Measurements from ENCODE around the gene C20orf96.

DNA sequence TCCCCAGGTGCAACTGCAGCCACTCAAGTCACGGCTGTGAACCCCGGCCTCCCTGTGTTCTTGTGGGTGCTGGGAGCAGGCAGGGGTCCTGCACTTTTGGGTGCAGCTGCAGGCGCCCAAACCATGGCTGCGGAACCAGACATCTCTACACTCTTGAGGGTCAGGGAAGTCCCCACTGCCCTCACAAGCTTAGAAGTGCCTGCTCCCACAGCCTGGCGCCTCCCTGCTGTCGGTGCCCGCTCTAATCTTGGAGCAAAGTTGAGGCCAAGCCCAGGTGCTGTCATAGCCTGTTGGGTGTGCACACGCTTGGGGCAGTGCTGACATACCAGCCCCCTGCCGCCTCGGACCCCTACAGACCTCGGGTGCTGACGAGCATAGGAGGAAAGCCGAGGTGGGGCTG lies 26.8 kb downstream of the C20orf96 start:
- TF ChIP-seq, protein P1, sequence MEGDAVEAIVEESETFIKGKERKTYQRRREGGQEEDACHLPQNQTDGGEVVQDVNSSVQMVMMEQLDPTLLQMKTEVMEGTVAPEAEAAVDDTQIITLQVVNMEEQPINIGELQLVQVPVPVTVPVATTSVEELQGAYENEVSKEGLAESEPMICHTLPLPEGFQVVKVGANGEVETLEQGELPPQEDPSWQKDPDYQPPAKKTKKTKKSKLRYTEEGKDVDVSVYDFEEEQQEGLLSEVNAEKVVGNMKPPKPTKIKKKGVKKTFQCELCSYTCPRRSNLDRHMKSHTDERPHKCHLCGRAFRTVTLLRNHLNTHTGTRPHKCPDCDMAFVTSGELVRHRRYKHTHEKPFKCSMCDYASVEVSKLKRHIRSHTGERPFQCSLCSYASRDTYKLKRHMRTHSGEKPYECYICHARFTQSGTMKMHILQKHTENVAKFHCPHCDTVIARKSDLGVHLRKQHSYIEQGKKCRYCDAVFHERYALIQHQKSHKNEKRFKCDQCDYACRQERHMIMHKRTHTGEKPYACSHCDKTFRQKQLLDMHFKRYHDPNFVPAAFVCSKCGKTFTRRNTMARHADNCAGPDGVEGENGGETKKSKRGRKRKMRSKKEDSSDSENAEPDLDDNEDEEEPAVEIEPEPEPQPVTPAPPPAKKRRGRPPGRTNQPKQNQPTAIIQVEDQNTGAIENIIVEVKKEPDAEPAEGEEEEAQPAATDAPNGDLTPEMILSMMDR (IDR thresholded peaks at IDR 0.05) = no peak
- TF ChIP-seq POLR2A (IDR thresholded peaks at IDR 0.05) = no peak

All from sigmoid colon (tissue), 3 donors.